Endothelial cell (in vitro differentiated cells): ENCODE data around the gene MGST2. TPM values are rescaled to one million over a fixed set of nuclear protein-coding genes. Genes with fewer than 3 reads are reported as not detected.

Source experiments
- DNase-seq: peaks from one replicate; pipeline ENCODE4 v3.0.0; 2021; ENCODE audit warnings: low spot score
- H3K27ac Mint-ChIP-seq: one replicate; pipeline ENCODE4 v1.8.0; 2021; ENCODE audit warnings: mixed read lengths, inconsistent platforms; ENCODE audit not compliant: unreplicated experiment
- H3K27me3 Mint-ChIP-seq: one replicate; pipeline ENCODE4 v1.8.0; 2021; ENCODE audit warnings: mild to moderate bottlenecking, moderate library complexity, mixed read lengths, inconsistent platforms; ENCODE audit not compliant: unreplicated experiment
- H3K36me3 Mint-ChIP-seq: one replicate; pipeline ENCODE4 v1.8.0; 2021; ENCODE audit warnings: mild to moderate bottlenecking, low read depth, mixed read lengths, inconsistent platforms; ENCODE audit not compliant: unreplicated experiment
- H3K4me1 Mint-ChIP-seq: one replicate; pipeline ENCODE4 v1.8.0; 2021; ENCODE audit warnings: mild to moderate bottlenecking, mixed read lengths, inconsistent platforms; ENCODE audit not compliant: unreplicated experiment
- H3K4me3 Mint-ChIP-seq: one replicate; pipeline ENCODE4 v1.8.0; 2021; ENCODE audit warnings: mild to moderate bottlenecking, mixed read lengths, inconsistent platforms; ENCODE audit not compliant: unreplicated experiment
- H3K9me3 Mint-ChIP-seq: one replicate; pipeline ENCODE4 v1.8.0; 2021; ENCODE audit warnings: mixed read lengths, inconsistent platforms; ENCODE audit not compliant: unreplicated experiment
- long read RNA-seq: library from polyadenylated mRNA; unstranded; transcript quantifications from one replicate; pipeline ENCODE4 v2.0.0, GENCODE V29; 2020; ENCODE audit not compliant: unreplicated experiment
- total RNA-seq: library from RNA; stranded (reverse); fragmentation: NEBNext Ultra II Directional; extraction: Animal tissue kit (Norgen Biotek cat#: 25700); gene quantifications from one replicate; pipeline ENCODE4 v1.2.1, GENCODE V29; 2021; ENCODE audit not compliant: unreplicated experiment
- TF ChIP-seq, protein P1 (sequence below): fragments of 200-600 bp; sonication (generic); IDR thresholded peaks from one replicate; pipeline ENCODE4 v1.5.0; 2021; ENCODE audit warnings: antibody characterized with exemption; ENCODE audit not compliant: unreplicated experiment

Gene MGST2
- total RNA-seq = 98.3 TPM
- long read RNA-seq, transcript MGST2-201 (5 exons, 801 nt) = major isoform, 34 of 42 reads
- long read RNA-seq, partial matches to known transcripts = 4 of 42 reads
- long read RNA-seq, other reads (novel, unspliced or antisense) = 3 of 42 reads

DNA sequence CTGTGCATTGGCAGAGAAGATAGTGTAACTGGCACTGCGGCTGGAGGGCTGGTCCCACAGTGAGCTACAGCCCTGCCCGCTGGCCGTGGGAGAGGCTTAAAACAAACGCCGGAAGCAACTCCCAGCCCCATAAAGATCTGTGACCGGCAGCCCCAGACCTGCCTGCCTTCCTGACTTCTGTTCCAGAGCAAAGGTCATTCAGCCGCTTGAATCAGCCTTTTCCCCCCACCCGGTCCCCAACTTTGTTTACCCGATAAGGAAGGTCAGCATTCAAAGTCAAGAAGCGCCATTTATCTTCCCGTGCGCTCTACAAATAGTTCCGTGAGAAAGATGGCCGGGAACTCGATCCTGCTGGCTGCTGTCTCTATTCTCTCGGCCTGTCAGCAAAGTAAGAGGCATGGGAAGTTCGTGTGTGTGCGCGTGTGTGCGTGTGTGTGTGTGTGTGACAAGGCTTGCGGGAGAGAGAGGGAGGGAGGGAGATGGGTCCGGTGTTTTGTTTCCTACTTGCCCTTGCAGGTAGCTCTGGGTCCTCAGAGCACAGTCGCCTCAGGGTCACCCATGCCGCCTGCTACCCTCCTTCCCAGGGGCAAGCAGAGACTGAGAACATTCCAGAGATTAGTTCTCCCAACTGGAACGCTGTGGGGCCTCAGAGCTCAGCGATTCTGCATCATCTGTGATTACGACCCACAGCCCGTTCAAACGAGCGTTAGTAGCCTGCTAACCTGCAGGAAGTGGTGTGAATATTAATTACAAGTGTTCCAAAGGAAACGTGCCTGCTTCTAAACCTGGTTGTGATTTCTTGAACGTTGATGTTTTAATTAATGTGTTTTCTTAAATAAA, at the start of gene MGST2:
Gene MGST2 (plus strand): TSS at position 130 of the 840 bp plus-strand sequence. CDS start 201 bp downstream, at position 331.
- peaks cover 23% of the 10 kb centered on the region for H3K36me3 Mint-ChIP-seq
- peak; percentile 70 for DNase-seq
- no peaks in the 10 kb centered on the region for H3K9me3 Mint-ChIP-seq
- peaks cover 62% of the 10 kb centered on the region for H3K4me1 Mint-ChIP-seq
- H3K27ac Mint-ChIP-seq = peak within 1 kb of the TSS; percentile 100
- H3K27me3 Mint-ChIP-seq = peaks cover 10% of the 10 kb centered on the region
- TF ChIP-seq, protein P1, sequence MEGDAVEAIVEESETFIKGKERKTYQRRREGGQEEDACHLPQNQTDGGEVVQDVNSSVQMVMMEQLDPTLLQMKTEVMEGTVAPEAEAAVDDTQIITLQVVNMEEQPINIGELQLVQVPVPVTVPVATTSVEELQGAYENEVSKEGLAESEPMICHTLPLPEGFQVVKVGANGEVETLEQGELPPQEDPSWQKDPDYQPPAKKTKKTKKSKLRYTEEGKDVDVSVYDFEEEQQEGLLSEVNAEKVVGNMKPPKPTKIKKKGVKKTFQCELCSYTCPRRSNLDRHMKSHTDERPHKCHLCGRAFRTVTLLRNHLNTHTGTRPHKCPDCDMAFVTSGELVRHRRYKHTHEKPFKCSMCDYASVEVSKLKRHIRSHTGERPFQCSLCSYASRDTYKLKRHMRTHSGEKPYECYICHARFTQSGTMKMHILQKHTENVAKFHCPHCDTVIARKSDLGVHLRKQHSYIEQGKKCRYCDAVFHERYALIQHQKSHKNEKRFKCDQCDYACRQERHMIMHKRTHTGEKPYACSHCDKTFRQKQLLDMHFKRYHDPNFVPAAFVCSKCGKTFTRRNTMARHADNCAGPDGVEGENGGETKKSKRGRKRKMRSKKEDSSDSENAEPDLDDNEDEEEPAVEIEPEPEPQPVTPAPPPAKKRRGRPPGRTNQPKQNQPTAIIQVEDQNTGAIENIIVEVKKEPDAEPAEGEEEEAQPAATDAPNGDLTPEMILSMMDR = no peak
- H3K4me3 Mint-ChIP-seq = peak within 1 kb of the TSS; percentile 99

DNA sequence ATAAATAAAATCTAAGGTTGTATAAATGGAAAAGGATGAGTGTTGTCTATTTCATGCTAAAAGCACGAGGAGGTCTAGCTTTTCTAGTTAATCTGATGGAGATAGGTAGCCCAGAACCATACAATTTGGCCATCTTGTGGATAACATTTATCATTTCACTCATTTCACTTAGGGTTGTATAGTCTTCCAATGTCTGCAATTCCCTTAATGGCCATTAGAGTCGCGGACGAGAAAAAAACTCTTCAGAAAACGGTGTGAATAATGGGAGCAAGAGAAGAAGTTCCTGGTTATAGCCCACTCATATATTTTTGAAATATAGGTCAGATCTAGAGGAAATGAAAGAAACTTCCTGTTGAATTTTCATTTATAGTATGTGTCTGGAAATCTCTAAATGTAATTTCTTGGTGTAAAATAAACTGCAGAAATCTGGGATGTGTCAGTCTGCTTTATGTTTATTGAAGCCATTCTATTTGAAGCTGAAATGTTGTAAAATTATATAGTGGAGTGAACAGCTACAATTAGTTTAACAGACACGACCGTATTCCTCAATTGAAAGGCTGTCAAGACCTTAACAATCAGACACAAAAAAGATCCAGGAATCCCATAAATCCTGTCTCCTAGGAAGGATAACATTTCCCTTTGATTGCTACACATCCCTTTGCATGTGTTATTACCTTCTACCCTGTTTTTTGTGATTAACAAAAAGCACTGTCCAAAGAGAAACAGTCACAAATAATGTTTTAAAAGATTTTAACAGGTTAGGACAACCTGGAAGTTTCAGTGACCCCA, 47.7 kb upstream of the MGST2 start:
- Mint-ChIP-seq H3K27ac (no peak overlapping the region), H3K9me3 (no peaks in the 10 kb centered on the region), H3K4me1 (peaks cover 16% of the 10 kb centered on the region), H3K4me3 (no peak overlapping the region), H3K27me3 (no peaks in the 10 kb centered on the region), H3K36me3 (no peaks in the 10 kb centered on the region)
- no peak for DNase-seq
- TF ChIP-seq, protein P1 = peak; percentile 74

DNA sequence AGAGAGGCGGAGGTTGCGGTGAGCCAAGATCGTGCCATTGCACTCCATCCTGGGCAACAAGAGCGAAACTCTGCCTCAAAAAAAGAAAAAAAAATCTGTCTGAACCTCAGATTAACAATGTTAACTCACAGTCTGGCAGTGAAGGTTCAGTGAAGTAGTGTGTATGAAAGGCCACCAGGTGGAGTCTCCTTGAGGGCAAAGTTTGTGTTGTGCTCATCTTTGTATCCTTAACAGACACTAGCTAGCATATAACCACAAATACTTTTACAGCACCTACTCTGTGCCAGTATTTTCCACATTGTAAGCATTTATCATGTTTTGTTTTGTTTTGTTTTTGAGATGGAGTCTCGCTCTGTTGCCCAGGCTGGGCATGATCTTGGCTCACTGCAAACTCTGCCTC, 46.0 kb upstream of the MGST2 start:
- no peaks in the 10 kb centered on the region for H3K9me3 Mint-ChIP-seq
- H3K27me3 Mint-ChIP-seq = no peaks in the 10 kb centered on the region
- no peaks in the 10 kb centered on the region for H3K36me3 Mint-ChIP-seq
- DNase-seq = no peak
- no peak overlapping the region for H3K27ac Mint-ChIP-seq
- TF ChIP-seq, protein P1 = peak; percentile 64
- H3K4me1 Mint-ChIP-seq = peaks cover 21% of the 10 kb centered on the region
- H3K4me3 Mint-ChIP-seq = no peak overlapping the region

DNA sequence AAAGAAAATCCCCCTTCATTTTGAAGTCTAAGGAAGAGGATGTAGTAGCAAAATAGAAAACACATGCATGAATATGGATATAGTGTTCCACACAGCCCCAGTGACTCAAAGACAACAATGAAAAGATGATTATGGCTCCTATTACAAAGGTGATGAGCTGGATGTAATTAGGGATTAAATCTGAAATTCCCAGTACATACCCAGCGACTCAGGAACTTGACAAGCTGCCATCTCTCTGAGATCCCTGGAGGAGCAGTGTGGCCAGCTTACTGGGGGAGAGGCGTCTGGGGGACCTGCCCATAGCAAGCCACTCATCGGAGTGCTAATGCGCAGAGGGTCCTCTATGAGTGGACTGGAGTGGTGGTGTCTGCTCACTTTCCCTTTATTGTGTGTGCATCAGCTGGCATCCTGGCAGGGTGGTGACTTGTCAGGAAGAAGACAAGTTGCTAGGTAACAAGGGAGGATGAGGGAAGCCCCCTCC, 42.7 kb upstream of the MGST2 start:
- no peak for DNase-seq
- Mint-ChIP-seq H3K4me3 (no peak overlapping the region), H3K36me3 (no peaks in the 10 kb centered on the region), H3K27me3 (peaks cover 7% of the 10 kb centered on the region), H3K27ac (no peak overlapping the region), H3K4me1 (peaks cover 21% of the 10 kb centered on the region), H3K9me3 (no peaks in the 10 kb centered on the region)
- TF ChIP-seq, protein P1 = no peak
